Activated T-helper 17 cell treated with anti-CD3 and anti-CD28 coated beads, Interleukin-2, amount 50 U/mL, for 72 hours (primary cell): ENCODE results near the gene ZMYND8. TPM values are rescaled to one million over a fixed set of nuclear protein-coding genes. Genes with fewer than 3 reads are reported as not detected.
"Not testable (repeated sequence)": the region's sequence is repeated elsewhere in the genome, so short reads cannot be mapped to it uniquely, and the experiment has no call there.

Experiments
- ATAC-seq: fragments of 150-1000 bp; cut with Tn5 transposase; replicated peaks from 2 replicates; pipeline ENCODE4 v1.10.0; 2021; ENCODE audit warnings: mild to moderate bottlenecking, moderate library complexity
- H3K27ac Mint-ChIP-seq: one replicate; pipeline ENCODE4 v1.8.0; 2022; ENCODE audit warnings: mixed read lengths
- H3K27me3 Mint-ChIP-seq: one replicate; pipeline ENCODE4 v1.8.0; 2022; ENCODE audit warnings: mixed read lengths
- H3K36me3 Mint-ChIP-seq: one replicate; pipeline ENCODE4 v1.8.0; 2022; ENCODE audit warnings: low read depth, mild to moderate bottlenecking, mixed read lengths
- H3K4me1 Mint-ChIP-seq: one replicate; pipeline ENCODE4 v1.8.0; 2022; ENCODE audit warnings: mixed read lengths
- H3K4me3 Mint-ChIP-seq: one replicate; pipeline ENCODE4 v1.8.0; 2022; ENCODE audit warnings: mild to moderate bottlenecking, mixed read lengths
- H3K9me3 Mint-ChIP-seq: one replicate; pipeline ENCODE4 v1.8.0; 2022; ENCODE audit warnings: mixed read lengths
- total RNA-seq, 2 donors: library from RNA; stranded (reverse); gene quantifications; one replicate each; pipeline ENCODE4 v1.2.3, GENCODE V29; 2022

The ZMYND8 gene
- total RNA-seq, 2 donors from 2014 or later, result 35.3 to 39.4 TPM

DNA sequence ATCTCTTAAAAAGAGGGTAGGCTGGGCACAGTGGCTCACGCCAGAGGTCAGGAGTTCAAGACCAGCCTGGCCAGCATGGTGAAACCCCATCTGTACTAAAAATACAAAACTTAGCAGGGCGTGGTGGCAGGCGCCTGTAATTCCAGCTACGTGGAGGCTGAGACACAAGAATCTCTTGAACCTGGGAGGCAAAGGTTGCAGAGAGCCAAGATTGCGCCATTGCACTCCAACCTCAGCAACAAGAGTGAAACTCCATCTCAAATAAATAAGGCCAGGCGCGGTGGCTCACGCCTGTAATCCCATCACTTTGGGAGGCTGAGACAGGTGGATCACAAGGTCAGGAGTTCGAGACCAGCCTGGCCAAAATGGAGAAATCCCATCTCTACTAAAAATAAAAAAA is 48.9 kb downstream of the ZMYND8 start:
- H3K9me3 Mint-ChIP-seq, H3K27me3 Mint-ChIP-seq, H3K27ac Mint-ChIP-seq, ATAC-seq, H3K4me3 Mint-ChIP-seq: not testable (repeated sequence)
- Mint-ChIP-seq H3K4me1 (peaks cover 10% of the 10 kb centered on the region), H3K36me3 (peaks cover 88% of the 10 kb centered on the region)

DNA sequence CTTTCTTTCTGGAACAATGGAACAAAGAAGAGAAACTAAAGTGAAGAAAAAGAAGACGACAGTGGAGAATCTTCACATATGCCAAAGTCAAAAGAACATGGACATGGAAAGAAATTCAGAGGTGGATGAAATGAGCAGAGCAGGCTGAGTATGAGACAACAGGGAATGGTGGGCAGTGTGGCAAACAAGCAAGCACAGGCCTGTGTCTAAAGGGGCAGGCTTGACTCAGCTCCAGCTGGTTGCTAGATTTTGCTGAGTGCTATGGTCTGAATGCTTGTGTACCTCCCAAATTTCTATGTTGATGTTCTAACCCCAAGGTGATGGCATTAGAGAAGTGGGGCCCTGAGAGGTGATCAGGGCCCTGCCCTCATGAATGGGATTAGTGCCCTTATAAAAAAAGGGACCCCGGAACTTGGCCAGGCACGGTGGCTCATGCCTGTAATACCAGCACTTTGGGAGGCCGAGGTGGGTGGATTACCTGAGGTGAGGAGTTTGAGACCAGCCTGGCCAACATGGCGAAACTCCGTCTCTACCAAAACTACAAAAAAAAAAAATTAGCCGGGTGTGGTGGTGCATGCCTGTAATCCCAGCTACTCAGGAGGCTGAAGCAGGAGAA is 49.6 kb downstream of the ZMYND8 start:
- Mint-ChIP-seq H3K36me3 (peaks cover 89% of the 10 kb centered on the region), H3K27ac (peak overlapping the region; percentile 28), H3K9me3 (no peaks in the 10 kb centered on the region), H3K4me1 (peaks cover 10% of the 10 kb centered on the region), H3K27me3 (no peaks in the 10 kb centered on the region), H3K4me3 (no peak overlapping the region)
- ATAC-seq, result no peak

DNA sequence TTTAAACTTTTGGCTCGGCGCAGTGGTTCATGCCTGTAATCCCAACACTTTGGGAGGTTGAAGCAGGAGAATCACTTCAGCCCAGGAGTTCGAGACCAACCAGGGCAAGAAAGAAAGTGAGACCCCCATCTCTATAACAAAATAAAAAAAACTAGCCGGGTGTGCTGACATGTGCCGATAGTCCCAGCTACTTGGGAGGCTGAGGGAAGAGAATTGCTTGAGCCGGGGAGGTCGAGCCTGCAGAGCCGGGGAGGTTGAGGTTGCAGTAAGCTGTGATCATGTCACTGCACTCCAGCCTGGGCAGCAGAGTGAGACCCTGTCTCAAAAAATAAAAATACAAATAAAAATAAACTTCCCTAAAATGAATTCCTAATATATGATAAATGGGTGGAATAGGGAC is 50.4 kb downstream of the ZMYND8 start:
- Mint-ChIP-seq H3K4me3 (peak overlapping the region; percentile 40), H3K27ac (peak overlapping the region; percentile 58), H3K9me3 (no peaks in the 10 kb centered on the region), H3K4me1 (peaks cover 16% of the 10 kb centered on the region), H3K27me3 (no peaks in the 10 kb centered on the region), H3K36me3 (peaks cover 91% of the 10 kb centered on the region)
- no peak for ATAC-seq

DNA sequence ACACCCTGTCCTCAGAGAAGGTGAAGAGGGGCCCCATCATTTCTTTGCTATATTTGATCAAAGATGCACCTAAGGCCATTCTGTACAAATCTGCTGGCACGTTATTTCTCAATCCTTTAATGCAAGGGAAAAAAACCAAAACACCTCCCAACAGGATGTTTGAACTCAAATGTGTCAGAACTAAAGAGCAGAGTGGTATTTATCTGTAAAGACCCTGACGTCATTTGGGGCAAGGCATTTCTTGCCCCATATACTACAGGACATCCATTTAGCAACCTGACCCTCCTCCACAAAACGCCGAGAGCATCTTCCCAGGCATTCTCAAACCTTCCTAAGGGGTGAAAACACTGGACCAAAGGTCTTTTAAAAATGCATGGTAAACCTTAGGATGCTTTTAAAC is 50.8 kb downstream of the ZMYND8 start:
- Mint-ChIP-seq H3K4me3 (peak overlapping the region; percentile 40), H3K9me3 (no peaks in the 10 kb centered on the region), H3K36me3 (peaks cover 90% of the 10 kb centered on the region), H3K27me3 (no peaks in the 10 kb centered on the region), H3K4me1 (peaks cover 16% of the 10 kb centered on the region), H3K27ac (peak overlapping the region; percentile 58)
- peak; percentile 64 for ATAC-seq

DNA sequence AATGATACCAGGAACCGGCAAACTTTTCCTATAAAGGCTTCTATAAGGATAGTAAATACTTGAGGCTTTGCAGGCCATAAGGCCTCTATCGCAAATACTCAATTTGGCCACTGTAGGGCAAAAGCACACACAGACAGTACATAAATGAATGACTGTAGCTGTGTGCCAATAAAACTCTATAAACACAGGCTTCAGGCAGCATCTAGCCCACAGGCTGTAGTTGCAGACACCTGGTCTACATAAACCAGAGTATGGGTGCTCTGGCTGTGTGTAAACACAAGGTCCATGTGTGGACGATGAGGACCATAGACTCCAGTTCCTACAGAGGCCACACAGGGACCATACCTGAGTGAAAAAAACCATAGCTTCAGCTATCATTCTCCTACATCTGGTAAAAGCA is 52.2 kb downstream of the ZMYND8 start:
- Mint-ChIP-seq H3K36me3 (peaks cover 86% of the 10 kb centered on the region), H3K4me1 (peaks cover 22% of the 10 kb centered on the region), H3K4me3 (no peak overlapping the region), H3K9me3 (no peaks in the 10 kb centered on the region), H3K27me3 (no peaks in the 10 kb centered on the region), H3K27ac (no peak overlapping the region)
- no peak for ATAC-seq

DNA sequence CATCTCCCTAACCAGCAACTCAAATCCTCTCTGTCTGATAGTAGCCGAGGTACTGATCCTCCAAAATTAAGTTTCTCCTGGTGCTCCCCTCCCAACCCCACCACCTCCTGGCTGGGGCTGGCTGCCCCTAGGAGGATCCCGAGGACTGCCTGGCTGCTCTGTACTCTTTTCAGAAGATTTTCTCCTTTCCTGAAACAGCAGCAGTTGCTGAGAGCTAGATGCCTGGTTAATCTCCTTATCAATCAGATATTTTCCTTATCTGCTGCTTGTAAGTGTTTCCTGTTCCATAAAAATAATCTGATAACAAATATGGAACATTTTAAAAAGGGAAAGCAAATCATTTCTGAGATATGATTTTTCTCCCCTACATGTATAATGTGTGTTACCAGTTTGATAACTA is 52.8 kb downstream of the ZMYND8 start:
- no peak overlapping the region for H3K4me3 Mint-ChIP-seq
- ATAC-seq, result no peak
- H3K4me1 Mint-ChIP-seq, result peaks cover 22% of the 10 kb centered on the region
- no peaks in the 10 kb centered on the region for H3K9me3 Mint-ChIP-seq
- peaks cover 86% of the 10 kb centered on the region for H3K36me3 Mint-ChIP-seq
- H3K27ac Mint-ChIP-seq, result no peak overlapping the region
- no peaks in the 10 kb centered on the region for H3K27me3 Mint-ChIP-seq

DNA sequence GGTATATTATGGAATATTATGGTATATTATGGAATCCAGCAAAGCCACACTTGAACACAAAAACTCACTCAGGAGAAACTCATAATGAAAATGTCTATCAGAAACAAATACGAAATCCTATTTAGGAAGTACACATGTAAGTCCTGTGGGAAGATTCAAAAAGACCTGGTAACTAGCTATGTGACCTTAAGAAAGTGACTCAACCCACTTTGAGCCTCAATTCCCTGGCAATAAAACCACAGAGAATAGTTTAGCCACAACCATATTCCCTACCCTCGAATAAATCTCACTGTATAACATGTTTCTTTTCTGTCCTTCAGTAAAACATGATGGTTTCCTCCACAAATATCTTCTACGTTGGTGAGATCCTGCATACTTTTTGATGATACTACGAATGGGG is 56.4 kb downstream of the ZMYND8 start:
- no peak for ATAC-seq
- Mint-ChIP-seq H3K4me1 (peaks cover 12% of the 10 kb centered on the region), H3K27me3 (no peaks in the 10 kb centered on the region), H3K27ac (no peak overlapping the region), H3K4me3 (no peak overlapping the region), H3K36me3 (peaks cover 92% of the 10 kb centered on the region), H3K9me3 (no peaks in the 10 kb centered on the region)

DNA sequence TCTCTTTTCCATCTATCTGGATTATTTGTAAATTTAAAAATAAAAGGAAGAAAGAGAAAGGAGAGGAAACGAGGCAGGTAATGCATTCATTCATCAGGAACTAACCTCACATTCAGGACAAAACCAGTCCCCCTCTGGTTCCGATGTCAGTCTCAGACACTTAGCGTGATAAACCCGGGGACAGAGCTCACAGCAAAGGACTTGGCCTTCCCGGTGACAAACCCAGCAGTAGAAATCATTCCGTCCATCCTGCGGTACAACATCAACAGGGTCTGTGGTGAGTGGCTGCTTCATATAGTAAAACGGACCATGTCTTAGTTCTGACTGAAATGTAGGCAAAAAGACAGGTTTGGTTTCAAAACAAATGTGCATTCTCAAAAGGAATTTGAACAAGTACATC is 57.9 kb downstream of the ZMYND8 start:
- Mint-ChIP-seq H3K9me3 (no peaks in the 10 kb centered on the region), H3K4me1 (peaks cover 17% of the 10 kb centered on the region), H3K27ac (no peak overlapping the region), H3K36me3 (peaks cover 94% of the 10 kb centered on the region), H3K27me3 (no peaks in the 10 kb centered on the region), H3K4me3 (no peak overlapping the region)
- ATAC-seq, result no peak

DNA sequence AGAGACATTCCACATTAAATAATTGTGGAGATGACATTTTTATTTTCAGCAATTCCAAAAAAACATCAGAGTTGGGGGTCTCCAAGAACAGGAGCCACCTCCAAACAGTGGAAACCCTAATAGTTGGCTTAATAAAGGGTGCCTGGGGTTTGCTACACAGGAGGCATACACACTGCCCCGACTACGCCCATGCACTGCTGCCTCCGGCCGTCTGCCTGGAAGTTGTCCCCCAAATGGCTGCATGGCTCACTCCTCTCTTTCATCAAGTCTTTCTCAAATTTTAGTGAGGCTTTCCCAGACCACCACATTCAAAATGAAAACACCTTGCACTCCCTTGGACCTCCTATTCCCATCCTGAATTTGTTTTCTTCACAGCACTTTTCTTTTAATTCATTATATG is 58.8 kb downstream of the ZMYND8 start:
- ATAC-seq, result no peak
- H3K4me3 Mint-ChIP-seq, result no peak overlapping the region
- no peaks in the 10 kb centered on the region for H3K27me3 Mint-ChIP-seq
- peak overlapping the region; percentile 25 for H3K27ac Mint-ChIP-seq
- H3K4me1 Mint-ChIP-seq, result peaks cover 17% of the 10 kb centered on the region
- no peaks in the 10 kb centered on the region for H3K9me3 Mint-ChIP-seq
- peaks cover 94% of the 10 kb centered on the region for H3K36me3 Mint-ChIP-seq

DNA sequence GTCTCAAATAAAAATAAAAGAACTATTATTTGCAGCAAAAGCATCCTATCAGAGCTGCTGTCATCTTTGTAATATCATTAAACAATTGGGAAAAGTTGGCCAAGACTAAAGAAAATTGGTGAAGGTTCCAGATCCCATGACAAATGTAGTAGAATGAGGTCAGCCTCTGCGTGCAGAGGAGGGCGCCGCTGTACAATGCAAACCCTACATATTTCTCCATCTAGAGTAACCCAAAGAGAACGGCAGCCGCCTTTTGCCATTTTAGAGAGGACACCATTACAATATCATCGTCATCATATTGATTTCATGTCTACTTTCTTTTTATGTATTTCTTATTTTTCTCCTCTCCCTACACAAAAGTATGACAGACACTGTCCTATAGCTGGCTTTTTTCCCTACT is 59.5 kb downstream of the ZMYND8 start:
- H3K4me1 Mint-ChIP-seq, result peaks cover 17% of the 10 kb centered on the region
- no peaks in the 10 kb centered on the region for H3K27me3 Mint-ChIP-seq
- H3K36me3 Mint-ChIP-seq, result peaks cover 95% of the 10 kb centered on the region
- no peak overlapping the region for H3K4me3 Mint-ChIP-seq
- no peak overlapping the region for H3K27ac Mint-ChIP-seq
- ATAC-seq, result no peak
- no peaks in the 10 kb centered on the region for H3K9me3 Mint-ChIP-seq

DNA sequence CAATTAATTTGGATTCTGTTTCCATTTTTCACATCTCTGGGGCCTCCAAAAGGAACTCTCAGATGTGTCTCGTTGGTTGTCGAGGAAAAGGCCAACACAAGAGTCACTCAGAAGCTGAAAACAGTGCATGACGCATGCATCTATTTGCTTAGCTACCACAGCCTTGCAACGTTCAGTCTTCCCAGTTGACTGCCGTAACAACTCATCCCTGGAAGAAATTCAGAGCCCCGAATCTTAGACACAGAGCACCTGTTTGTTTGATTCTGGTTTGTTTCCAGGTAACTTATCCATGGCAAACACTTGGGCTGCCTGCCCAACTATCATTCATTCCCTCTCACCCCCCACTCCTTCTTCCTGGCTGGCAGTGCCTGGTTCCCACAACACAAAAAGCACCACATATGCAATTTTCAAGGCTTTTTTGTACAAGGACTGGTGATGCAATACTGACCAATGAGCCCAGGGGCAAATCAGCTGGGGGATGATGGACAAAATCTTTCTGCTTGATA is 60.5 kb downstream of the ZMYND8 start:
- Mint-ChIP-seq H3K36me3 (peaks cover 95% of the 10 kb centered on the region), H3K9me3 (no peaks in the 10 kb centered on the region), H3K27me3 (no peaks in the 10 kb centered on the region), H3K4me1 (peaks cover 11% of the 10 kb centered on the region), H3K4me3 (no peak overlapping the region), H3K27ac (peak overlapping the region; percentile 84)
- no peak for ATAC-seq

DNA sequence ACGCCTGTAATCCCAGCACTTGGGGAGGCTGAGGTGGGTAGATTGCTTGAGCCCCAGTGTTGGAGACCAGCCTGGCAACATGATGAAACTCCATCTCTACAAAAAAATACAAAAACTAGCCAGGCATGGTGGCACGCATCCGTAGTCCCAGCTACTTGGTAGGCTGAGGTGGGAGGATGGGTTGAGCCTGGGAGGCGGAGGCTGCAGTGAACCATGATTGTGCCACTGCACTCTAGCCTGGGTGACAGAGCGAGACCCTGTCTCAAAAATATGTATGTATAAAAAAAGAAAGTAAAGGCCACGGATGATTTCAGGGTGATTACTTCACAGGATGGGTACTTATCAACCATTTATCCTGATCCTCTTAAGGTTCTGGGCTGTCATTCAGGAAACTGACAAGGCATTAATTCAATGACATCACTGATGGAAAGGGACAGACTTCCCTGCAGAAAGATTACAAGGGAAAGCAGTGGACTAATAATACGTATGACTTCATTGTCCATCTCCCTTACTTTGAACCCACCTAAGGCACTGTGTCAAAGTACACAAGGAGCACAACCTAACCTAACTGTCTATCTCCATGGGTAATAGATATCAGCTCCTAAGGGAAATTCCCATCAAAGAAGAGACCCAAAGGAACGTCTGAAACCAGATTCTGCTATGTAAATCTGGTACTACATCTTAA is 61.2 kb downstream of the ZMYND8 start:
- Mint-ChIP-seq H3K27me3 (no peaks in the 10 kb centered on the region), H3K36me3 (peaks cover 97% of the 10 kb centered on the region), H3K4me3 (no peak overlapping the region), H3K9me3 (no peaks in the 10 kb centered on the region), H3K27ac (peak overlapping the region; percentile 84), H3K4me1 (peaks cover 9% of the 10 kb centered on the region)
- ATAC-seq, result no peak

DNA sequence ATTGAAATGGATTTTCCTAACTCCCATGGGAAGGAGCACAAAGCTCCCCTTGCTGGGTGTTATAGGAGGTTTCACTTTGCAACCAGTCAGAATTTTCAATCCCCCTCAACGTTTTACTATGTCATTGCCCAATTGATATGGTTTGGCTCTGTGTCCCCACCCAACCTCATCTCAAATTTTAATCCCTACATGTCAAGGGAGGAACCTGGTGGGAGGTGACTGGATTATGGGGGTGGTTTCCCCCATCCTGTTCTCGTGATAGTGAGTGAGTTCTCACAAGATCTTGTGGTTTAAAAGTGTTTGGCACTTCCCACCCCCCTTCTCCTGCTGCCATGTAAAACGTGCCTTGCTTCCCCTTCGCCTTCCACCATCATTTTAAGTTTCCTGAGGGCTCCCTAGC is 62.9 kb downstream of the ZMYND8 start:
- ATAC-seq, result no peak
- H3K27ac Mint-ChIP-seq, result peak overlapping the region; percentile 84
- H3K4me3 Mint-ChIP-seq, result no peak overlapping the region
- H3K9me3 Mint-ChIP-seq, result no peaks in the 10 kb centered on the region
- no peaks in the 10 kb centered on the region for H3K27me3 Mint-ChIP-seq
- H3K4me1 Mint-ChIP-seq, result peaks cover 5% of the 10 kb centered on the region
- peaks cover 100% of the 10 kb centered on the region for H3K36me3 Mint-ChIP-seq

DNA sequence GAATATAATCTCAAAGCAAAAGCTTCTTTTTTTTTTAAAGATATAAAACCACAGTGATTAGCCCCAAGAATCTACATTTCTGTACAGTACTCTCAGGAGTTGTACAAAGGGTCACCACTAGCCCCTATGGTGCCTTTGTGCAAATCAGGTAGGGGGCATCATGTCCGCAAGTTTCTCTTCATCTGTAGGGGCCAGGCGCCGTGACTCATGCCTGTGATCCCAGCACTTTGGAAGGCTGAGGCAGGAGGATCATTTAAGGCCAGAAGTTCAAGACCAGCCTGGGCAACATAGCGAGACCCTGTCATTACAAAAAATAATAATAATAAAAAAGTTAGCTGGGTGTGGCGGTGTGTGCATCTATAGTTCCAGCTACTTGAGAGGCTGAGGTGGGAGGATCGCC is 63.9 kb downstream of the ZMYND8 start:
- Mint-ChIP-seq H3K9me3 (no peaks in the 10 kb centered on the region), H3K36me3 (peaks cover 100% of the 10 kb centered on the region), H3K4me1 (peaks cover 5% of the 10 kb centered on the region), H3K27ac (no peak overlapping the region), H3K27me3 (no peaks in the 10 kb centered on the region), H3K4me3 (no peak overlapping the region)
- no peak for ATAC-seq

DNA sequence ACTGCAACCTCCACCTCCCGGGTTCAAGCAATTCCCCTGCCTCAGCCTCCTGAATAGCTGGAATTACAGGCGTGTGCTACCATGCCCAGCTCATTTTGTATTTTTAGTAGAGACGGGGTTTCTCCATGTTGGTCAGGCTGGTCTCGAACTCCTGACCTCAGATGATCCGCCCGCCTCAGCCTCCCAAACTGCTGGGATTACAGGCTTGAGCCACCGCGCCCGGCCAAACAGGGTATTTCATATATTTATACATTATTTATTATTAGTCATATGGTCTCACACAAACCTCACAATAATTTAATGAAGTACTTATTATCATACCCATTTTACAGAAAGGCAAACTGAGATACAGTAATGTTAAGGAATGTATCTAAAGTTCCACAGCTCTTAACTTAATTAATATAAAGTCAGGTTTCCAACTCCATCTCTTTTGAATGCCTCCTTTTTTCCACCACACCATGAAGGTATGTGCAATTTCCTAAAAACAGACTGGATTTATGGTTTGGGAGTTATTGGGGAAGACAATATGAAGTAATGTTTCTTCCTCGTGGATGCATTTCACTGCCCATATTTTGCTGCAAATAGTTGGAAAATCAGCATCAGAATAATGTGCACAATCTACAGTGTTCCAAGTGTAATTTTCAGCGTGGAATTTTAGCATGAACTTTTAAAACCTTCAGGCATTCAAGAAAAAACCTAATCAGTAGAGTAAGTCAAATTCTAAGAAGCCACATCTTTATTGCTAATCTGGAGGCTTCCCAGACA is 65.7 kb downstream of the ZMYND8 start:
- H3K4me1 Mint-ChIP-seq, result peaks cover 5% of the 10 kb centered on the region
- no peaks in the 10 kb centered on the region for H3K9me3 Mint-ChIP-seq
- no peaks in the 10 kb centered on the region for H3K27me3 Mint-ChIP-seq
- no peak overlapping the region for H3K27ac Mint-ChIP-seq
- H3K36me3 Mint-ChIP-seq, result peaks cover 97% of the 10 kb centered on the region
- ATAC-seq, result no peak
- no peak overlapping the region for H3K4me3 Mint-ChIP-seq
